ENCODE results near the gene CAPZB. TPM values are rescaled to one million over a fixed set of nuclear protein-coding genes. Genes with fewer than 3 reads are reported as not detected.
"Not testable (repeated sequence)": the region's sequence is repeated elsewhere in the genome, so short reads cannot be mapped to it uniquely, and the experiment has no call there.

The CAPZB gene
- 524 TPM for polyA plus RNA-seq (2013, experiment 1 of 2; ENCODE audit: insufficient read length)
- 530 TPM for polyA plus RNA-seq (2013, experiment 2 of 2; ENCODE audit: insufficient read length)

DNA sequence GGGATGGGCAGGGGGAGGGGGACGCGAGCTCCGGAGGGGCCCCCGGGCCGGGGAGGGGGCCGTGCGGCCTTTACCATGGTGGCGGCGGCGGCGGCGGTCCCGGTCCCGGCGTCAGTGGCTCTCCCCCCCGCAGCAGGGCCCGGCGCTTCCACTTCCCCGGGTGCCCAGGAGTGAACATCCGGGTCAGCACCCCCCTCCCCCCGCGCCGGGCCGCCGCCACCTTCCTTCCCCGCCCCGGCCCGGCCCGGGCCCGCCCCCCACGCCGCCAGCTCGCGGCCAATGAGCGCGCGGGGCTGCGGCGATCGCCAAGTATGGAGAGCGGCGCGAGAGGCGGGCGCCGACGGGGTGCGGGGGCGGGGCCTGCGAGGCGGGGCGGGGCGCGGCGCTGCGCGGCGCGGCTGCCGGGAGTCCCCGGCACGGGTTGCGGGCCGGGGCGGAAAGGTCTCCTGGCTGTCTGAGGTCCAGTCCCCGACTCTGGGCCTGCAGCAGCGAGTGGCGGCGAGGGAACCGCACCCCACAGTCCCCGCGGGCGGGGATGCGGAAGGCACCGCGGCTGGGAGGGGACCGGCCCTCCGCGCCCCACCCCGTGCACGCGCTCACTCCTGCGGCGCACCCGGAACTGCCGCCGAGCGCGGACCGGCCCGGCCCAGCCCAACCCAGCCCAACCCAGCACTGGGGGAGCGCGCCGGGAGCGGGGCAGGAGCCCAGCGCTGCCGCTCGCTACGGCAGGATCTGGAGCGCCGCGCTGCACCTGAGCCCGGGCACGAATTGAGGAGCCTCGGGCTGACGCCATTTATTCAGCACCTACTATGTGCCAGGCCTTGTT is at the start of gene CAPZB:
CAPZB (minus strand) TSS at position 178 of the 826 bp plus-strand sequence; CDS start at position 77, 101 bp downstream.
- peak; percentile 94 for DNase-seq

DNA sequence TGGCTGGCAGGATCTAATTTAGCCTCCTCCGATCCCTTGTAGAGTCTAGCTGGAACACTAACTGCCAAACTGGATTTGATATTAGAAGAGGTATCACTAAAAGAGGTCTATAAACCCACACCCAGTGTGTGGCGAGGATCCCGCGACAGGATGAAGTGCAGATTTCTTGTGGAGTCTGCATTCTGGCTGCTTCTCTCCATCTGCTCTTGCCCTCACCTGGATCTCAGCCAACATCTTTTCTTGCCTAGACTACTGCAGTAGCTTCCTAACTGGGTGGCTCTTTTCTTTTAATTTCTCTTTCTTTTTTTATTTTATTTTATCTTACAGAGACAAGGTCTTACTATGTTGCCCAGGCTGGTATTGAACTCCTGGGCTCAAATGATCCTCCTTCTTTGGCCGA is 48.9 kb upstream of the CAPZB start:
- DNase-seq = no peak

DNA sequence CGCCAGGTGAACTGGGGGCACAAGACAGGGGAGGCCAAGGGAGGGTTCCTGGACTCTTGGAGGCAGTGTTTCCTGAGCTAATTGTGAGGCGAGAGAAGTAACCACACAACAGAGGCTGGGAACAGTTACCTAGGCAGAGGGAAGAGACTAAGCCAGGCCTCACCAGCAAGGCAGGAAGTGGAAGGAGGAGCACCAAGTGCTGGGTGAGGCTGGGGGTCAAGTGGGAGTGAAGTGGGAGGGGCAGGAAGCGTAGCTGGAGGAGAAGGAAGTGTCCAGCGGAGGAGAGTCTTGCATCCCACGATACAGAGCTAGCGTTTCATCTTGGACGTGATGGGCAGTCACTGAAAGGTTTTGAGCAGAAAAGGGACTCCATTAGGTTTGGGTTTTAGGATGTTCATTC is 48.3 kb upstream of the CAPZB start:
- DNase-seq = no peak

DNA sequence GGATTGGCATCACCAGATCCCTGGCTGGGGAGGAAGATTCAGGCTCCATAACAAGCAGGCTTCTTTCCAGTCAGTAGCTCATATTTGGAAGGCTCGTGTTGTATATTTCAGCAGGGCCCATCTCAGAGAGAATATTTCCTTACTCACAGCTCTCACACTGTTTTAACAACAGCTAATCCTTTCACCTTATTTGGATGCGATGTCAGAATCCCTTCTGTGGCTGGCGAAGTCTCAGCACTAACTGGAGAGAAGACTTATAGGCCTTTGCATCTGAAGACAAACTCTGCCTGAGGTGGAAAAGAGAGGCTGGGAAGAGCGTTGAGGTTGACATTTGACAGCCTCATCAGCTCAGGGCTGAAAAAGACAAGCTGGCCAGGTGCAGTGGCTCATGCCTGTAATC is 47.2 kb upstream of the CAPZB start:
- DNase-seq = no peak

DNA sequence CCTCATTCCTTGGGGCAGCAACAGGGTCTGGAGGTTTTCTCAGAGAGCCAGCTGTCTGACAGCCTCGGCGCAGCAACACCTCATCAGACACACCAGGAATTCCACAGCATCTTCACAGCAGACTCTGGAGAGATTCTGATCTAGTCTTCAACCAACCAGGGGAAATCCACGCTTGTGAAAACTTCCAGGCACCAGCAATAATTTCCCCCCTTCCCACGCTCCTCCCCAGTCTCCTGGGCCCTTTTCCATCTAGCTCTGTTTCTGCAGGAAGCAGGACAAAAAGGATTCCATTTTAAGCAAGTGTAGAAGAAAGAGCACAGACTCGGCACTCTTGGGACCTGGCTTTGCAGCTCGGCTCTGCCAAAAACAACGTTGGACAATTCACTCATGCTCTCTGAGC is 44.3 kb upstream of the CAPZB start:
- no peak for DNase-seq

DNA sequence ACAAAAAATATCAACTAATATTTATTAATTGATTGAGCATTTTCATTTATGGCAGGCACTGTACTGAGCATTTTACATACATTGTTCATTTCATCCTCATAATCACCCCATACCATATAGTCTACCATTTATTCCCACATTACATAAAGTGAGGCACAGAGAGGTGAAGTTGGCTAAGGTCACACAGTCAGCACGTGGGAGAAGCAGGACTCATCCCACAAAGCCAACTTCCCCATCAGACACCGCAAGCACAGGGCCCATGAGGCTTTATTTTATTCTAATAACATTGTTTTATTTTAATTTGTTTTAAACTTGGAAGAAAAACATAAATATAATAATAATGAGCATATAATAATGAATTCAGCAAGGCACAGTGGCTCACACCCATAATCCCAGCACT is 43.1 kb upstream of the CAPZB start:
- DNase-seq = no peak

DNA sequence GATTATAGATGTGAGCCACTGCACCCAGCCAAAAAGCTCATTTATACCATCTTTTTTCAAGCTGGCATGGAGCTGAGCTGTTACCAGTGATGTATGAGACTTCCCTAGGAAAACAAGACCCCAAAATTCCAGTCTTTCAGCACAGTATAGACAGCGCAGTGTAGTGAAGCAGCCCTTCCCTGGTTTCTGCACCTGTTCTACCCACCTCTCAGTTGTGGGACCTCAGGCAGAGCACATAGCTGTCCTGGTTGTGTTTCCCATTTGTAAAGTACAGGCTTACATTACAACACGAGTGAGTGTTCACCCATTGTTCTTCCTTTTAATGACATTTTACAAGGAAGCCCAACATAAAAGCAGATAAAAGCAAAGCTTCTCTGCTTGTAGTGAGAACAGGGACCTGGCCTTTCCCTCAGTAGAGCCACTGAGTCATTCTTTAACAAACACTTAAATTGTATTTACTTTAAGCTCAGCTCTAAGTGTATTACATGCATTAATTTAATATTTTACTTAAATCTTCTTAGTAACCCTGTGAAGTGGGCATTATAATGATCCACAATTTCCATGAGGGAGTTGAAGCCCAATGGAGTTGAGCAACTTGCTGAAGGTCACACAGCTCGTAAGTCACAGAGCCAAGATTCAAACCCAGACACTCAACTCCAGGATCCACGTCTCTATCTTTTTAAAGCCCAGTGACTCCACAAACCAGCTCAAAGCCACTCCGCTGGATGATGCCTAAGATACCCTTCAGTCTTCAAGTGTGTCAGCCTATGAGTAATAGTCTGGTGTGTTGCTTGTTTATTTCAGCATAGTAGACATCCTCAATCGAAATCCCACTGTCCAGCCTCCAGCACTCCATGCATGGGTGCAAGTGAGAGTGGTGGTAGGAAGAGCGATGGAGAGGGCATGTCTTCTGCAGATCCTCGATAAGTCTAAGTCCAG is 40.5 kb upstream of the CAPZB start:
- DNase-seq = no peak

DNA sequence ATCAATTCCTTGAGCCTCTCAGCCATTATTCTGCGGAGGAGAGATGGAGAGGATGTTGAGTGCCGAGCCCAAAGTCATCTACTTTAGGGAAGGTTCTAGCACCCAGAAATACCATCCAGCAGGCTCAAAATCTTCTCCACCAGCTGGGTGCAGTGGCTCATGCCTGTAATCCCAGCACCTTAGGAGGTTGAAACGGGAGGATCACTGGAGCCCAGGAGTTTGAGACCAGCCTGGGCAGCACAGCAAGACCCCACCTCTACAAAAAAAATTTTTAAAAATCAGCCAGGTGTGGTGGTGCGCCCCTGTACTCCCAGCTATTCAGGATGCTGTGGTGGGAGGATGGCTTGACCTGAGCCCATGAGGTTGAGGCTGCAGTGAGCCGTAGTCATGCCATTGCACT is 39.5 kb upstream of the CAPZB start:
- no peak for DNase-seq

DNA sequence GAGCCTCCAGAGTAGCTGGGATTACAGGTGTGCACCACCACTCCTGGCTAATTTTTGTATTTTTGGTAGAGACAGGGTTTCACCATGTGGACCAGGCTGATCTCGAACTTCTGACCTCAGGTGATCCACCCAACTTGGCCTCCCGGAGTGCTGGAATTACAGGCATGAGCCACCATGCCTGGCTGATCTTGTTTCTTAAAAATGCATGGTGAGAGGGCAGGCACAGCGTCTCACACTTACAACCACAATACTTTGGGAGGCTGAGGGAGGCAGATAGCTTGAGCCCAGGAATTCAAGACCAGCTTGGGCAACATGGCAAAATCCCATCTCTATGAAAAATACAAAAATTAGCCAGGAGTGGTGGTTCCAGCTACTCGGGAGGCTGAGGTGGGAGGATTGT is 37.2 kb upstream of the CAPZB start:
- DNase-seq = not testable (repeated sequence)

DNA sequence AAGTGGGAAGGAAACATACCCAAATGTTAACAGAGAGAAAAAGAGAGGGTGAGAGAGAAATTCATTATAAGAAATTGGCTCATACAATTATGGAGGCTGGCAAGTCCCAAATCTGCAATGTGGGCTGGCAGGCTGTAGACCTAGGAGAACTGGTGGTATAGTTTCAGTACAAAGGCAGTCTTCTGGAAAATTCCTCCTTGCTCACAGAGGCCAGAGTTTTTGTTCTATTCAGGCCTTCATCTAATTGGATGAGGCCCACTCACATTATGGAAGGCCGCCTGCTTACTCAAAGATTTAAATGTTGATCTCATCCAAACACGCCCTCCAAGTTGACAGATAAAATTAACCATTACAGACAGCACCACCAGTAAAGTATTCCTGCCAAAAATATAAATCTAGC is 36.1 kb upstream of the CAPZB start:
- no peak for DNase-seq

DNA sequence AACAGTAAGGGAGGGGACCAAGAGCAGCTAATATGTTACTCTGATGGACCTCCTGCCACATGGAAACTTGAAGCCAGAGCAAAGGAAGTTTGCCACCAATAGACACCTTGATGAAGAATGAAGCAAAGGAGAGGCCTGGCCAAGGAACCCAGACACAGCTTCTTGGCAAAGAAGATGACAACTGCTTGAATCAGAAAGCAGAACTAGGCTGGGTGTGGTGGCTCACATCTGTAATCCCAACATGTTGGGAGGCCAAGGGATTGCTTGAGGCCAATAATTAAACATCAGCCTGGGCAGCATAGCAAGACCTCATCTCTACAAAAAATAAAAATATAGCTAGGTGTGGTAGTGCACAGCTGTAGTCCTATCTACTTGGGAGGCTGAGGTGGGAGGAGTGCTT is 31.7 kb upstream of the CAPZB start:
- no peak for DNase-seq

DNA sequence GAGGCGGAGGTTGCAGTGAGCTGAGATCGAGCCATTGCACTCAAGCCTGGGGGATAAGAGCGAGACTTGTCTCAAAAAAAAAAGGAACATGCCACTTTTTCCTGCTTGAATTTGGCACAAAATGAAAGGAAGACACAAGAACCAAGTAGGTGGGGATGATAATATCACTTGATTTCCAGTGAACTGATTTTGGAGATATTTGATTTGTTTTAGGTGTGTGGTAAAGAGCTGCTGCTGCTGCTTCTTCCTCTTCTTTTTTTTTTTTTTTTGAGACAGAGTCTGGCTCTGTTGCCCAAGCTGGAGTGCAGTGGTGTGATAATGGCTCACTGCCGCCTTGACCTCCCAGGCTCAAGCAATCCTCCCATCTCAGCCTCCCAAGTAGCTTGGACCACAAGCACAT is 29.9 kb upstream of the CAPZB start:
- DNase-seq = no peak

DNA sequence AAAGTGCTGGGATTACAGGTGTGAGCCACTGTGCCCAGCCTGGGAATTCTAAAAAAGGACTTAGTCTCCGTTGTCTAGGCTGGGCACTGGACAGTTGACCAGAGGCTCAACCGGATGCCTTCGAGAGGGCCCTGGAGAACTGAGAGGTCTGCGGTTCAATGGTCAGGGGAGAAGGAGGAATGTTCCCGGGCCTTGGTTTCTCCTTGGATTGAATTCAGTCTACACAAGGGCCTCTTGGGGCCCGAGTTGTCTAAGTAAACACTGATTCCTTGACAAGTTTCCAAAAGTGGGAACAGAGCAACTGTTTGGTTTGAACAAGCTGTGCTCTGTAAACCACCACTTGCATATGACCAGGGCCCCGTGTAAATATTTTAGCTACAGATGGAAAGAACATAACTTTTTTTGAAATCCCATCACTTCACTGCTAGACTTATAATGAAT is 29.1 kb upstream of the CAPZB start:
- DNase-seq = peak; percentile 35

DNA sequence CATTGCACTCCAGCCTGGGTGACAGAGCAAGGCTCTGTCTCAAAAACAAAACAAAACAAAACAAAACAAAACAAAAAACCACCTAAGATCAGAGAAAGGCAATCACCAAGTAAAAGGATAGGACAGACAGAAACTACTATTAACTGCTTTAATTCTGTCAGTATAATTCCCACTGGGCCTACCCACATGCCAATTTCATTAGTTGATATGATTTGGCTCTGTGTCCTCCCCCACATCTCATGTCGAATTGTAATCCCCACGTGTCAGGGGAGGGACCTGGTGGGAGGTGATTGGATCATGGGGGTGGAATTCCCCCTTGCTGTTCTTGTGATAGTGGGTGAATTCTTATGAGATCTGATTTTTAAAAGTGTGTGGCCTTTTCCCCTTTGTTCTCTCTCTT is 27.2 kb upstream of the CAPZB start:
- DNase-seq = peak; percentile 71

DNA sequence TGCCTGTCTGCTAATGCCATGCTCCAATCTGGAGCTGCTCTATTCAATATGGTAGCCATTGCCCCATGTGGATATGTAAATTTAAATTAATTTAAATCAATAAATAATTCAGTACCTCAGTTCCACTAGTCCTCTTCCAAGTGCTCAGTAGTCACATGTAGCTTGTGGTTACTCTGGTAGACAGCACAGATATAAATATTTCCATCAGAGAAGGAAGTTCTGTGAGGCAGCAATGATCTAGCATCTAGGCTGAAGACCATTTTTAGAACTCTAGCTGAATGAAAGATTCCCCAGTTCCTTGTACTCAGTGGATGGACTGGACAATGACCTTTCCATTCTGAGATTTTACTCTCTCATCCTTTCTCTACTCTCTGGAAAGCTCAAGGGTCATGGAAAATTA is 25.8 kb upstream of the CAPZB start:
- DNase-seq = no peak

DNA sequence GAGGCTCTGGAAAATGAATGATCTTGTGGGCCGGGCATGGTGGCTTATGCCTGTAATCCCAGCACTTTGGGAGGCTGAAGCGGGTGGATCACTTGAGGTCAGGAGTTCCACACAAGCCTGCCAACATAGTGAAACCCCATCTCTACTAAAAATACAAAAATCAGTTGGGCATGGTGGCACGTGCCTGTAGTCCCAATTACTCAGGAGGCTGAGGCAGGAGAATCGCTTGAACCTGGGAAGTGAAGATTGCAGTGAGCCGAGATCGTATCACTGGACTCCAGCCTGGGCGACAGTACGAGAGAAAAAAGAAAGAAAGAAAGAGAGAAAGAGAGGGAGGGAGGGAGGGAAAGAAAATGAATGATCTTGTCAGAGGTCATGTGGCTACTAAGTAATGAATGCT is 24.3 kb upstream of the CAPZB start:
- DNase-seq = not testable (repeated sequence)

DNA sequence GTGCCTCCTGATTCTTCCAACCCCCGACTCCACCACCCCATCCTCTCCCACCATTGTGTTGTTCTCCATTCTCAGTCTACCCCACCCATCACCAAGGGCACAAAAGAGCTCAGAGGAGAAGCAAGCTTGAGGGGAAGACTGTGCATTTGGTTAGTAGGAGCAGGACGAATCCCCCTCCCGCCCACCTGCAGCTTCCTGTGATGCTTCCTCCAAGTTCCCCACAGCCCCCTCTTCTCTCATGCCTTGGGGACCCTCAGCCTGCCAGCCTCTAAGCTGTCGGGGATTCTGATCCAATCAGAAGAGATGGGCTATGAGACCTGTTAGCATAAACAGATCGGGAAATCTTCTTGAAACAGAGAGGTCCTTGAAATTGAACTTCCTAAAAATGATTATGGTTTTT is 22.2 kb upstream of the CAPZB start:
- DNase-seq = no peak

DNA sequence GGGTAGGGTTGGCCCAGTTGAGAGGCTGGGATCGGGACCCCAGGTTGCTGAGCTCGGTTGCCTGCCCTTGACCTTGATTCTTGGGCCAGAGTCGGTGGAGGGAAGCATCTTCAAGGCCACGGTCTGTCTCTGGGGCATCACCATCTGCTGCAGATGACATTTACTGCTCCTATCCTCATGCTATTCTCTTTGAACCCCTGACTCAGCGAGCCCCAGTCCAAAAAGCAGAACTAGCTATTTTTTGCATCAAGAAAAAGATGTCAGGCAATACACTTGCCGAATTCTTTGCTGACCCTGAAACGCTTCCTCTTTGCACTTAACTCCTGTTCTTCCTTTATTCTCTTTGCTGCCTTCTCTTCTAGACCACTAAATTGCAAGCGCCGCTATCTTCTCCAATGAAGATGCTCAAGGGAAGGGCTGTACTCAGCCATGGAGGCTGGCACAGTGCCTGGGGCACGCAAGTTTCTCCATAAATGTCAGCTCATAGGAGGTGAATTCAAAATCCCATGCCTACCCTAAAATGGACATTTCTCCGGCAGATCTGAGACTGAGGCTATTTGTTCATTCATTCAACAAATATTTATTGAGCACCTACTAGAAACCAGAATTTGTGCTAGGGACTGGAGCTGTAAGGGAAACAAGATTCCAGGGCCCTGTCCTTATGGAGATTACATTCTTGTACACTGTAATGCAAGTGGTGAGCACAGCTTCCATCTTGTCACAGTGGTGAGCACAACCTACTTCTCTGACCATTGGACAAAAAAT is 20.5 kb upstream of the CAPZB start:
- DNase-seq = no peak

DNA sequence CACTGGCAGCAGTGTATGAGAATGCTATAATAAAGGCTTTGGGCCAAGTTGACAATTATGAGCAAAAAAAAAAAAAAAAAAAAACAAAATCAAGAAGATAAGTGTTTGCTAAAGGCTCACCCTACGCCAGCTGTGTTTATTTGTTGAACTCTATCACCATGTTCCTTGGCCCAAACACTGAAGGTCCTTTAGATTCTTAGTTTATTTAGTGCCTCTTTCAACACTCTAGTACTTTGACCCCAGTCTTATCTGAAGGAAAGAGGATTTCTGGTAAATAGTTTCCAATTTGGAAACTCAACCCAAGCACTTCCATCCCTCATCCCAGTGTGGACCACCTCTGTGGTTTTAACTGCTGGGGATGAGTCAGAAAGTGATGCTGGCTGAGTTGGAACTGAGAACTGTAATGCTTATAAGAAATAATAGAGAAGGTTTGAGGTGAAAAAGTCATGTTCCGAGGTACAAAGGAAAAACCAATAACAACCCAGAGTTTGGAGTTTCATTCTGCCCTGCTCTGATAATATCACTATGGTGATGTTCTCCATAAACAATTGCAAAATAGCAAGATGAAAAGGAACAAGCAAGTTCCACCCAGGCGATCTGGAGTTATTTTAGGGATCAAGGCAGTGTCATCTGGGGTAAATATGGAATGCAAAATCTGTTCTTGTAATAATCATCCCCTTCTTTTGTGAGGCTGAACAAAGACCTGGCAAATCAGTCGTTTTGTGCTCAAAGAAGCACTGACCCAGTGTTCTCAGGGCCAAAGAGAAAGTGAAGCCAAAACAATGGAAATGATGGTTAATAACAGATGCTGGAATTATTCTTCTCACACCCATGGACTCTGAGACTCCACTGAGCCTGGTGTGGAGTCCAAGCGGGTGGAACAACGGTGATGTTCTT is 19.7 kb upstream of the CAPZB start:
- peak; percentile 63 for DNase-seq

DNA sequence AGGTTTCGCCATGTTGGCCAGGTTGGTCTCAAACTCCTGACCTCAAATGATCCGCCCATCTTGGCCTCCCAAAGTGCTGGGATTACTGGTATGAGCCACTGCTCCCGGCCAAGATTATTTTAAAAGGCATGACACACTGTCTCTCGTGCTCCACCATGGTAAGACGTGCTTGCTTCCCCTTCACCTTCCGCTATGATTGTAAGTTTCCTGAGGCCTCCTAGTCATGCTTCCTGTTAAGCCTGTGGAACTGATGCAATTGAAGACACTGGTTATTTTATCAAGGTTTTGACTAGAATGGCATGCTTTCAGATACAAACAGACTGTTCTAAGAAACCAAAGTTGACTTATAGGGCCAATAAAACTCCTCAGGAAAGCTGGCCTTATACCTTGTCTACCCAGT is 16.9 kb upstream of the CAPZB start:
- not testable (repeated sequence) for DNase-seq

DNA sequence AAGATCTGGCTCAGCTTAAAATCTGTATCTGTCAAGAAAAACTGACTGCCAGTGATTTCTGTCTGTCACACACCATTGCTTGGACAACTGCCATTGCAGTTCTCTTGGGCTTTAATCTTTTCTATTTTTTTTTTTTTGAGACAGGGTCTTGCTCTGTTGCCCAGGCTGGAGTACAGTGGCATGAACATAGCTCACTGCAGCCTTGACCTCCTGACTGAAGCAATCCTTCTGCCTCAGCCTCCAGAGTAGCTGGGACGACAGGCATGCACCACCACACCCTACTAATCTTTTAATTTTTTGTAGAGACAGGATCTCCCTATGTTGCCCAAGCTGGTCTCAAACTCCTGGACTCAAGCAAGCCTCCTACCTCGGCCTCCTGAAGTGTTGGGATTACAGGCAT is 14.5 kb upstream of the CAPZB start:
- DNase-seq = not testable (repeated sequence)

DNA sequence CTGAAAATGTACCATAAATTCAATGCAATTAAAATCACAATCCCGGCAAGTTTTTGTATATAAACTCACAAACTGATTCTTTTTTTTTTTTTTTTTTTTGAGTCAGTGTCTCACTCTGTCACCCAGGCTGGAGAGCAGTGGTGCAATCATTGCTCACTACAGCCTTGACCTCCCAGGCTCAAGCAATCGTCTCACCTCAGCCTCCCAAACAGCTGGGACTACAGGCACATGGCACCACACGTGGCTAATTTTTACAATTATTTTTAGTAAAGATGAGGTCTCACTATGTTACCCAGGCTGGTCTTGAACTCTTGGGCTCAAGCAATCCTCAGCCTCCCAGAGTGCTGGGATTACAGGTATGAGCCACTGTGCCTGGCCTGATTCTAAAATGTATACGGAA is 12.1 kb upstream of the CAPZB start:
- DNase-seq = not testable (repeated sequence)

All from fibroblast of skin of abdomen (primary cell).